A549 treated with CpdA at 1 μM for 4 hours (cell line): ENCODE results near the gene MED13L. TPM values are rescaled to one million over a fixed set of nuclear protein-coding genes. Genes with fewer than 3 reads are reported as not detected.

Experiments used
- total RNA-seq: library from RNA; stranded (reverse); fragments of 200-300 nt; extraction: Qiagen RNA extraction; gene quantifications from 5 replicates; pipeline ENCODE4 v1.2.3, GENCODE V29; 2022; ENCODE audit warnings: low read depth

Gene MED13L
- 20.3 to 33.3 TPM (median 25.2 TPM) in 5 replicates for total RNA-seq

DNA sequence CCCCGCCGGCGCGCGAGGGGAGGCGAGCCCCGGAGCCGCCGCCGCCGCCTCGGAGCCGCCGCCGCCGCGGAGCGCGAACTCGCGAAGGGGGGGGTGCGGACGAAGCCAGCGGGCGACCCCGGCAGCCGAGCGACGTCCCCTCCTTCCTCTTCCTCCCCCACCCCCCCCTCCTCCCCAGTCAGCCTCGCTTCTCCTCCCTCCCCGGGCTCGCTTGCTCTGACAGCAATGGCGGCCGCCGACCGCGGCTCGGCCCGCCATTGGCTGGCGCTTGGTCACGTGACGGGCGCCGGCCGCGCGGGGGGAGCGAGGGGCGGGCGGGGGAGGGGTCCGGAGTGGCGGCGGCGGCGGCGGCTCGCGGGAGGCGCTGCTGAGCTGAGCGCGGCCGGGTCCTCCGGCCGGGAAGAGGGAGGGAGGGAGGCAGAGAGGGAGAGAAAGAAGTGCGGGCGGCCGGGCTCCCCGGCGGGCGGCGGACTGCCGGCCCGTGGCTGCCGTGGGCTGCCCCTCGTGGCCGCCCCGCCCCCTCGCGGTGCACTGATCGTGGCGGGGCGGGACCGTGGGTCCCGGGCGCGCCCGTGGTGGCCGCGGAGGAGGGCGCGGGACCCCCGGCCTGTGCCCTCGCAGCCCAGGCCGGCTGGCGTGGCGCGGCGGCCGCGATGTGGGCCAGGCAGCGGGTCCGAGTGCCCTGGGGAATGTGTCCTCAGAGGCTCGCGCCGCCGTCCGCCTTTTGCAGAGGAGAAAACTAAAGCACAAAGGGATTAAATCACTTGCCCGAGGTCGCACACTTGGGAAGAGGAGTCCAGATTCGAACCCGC is at the start of gene MED13L:
TSS of gene MED13L (minus strand) at position 227 of the 812 bp plus-strand sequence. CDS start 562 bp downstream, outside the sequence.

